Iris pigment epithelial cell (primary cell): ENCODE results near the gene TEAD2.
A peak's percentile ranks its signal among the peaks of the same experiment; 100 is the strongest.
"Not testable (repeated sequence)": the region's sequence is repeated elsewhere in the genome, so short reads cannot be mapped to it uniquely, and the experiment has no call there.

Experiments
- DNase-seq: peaks from one replicate; pipeline ENCODE4 v3.0.0-alpha.2; 2011; ENCODE audit warnings: low read depth

The TEAD2 gene

GRCh38 chr19:49331616-49332055 lies 30.6 kb downstream of the TEAD2 start:
- peak; percentile 85 for DNase-seq

DNA sequence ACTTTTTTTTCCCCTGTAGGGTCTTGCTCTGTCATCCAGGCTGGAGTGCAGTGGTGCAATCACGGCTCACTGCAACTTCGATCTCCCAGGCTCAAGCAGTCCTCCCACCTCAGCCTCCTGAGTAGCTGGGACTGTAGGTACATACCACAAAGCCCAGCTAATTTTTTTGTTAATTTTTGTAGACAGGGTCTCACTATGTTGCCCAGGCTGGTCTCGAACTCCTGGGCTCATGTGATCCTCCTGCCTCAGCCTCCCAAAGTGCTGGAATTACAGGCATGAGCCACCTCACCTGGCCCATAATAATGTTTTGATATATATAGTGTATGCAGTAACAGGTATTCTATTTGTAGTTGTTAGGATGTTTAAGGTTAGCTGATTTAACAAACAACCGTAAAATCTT lies 31.0 kb downstream of the TEAD2 start:
- not testable (repeated sequence) for DNase-seq

DNA sequence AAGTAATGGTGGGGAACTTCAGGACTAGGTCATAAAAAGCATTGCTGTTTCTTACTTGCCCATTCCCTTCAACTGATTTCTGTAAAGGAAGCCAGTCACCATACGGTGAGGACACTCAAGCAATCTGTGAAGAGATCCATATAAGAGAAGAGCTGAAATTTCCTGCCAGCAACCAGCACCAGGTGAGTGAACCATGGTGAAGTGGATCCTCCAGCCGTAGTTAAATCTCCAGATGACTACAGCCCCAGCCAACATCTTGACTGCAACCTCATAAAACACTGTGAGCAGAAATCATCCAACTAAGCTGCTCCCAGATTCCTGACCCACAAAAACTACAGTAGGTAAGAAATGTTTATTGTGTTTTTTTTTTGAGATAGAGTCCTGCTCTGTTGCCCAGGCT lies 33.5 kb downstream of the TEAD2 start:
- no peak for DNase-seq

- peak; percentile 45 for DNase-seq
These were observed 34.2 kb downstream of the TEAD2 start for GRCh38 chr19:49327878-49328544.

DNA sequence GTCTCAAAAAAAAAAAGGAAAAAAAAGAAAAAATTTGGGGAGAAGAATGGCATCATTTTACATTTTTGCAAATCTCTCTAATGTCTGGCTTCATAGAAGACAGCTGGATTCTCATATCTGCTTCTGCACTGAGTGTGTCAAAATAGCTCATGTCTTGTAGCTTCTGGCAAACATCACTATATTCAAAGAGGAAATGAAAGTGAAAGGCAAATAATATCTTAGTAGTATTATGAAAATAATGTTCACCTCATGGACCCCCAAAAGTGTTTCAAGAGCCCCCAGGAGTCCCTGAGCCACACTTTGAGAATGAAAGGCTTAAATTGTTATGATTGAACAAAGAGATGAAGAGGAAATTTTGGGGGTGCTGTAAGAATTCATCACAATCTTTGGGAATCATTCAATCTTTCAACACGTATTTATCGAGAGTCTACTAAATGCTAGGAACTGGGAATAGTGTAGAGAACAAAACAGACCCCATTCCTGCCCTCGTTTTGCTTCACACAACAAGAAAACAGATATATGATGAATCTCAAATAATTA lies 36.0 kb downstream of the TEAD2 start:
- DNase-seq: no peak

DNA sequence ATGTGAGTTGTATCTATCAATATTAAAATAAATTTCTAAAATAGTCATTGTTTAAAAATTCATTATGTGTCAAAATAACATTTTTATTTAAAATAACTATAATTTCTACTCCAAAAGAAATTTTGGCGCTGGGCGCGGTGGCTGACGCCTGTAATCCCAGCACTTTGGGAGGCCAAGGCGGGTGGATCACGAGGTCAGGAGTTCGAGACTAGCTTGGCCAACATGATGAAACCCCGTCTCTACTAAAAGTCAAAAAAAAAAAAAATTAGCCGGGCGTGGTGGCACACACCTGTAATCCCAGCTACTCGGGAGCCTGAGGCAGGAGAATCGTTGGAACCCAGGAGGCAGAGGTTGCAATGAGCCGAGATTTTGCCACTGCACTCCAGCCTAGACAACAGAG lies 36.5 kb downstream of the TEAD2 start:
- not testable (repeated sequence) for DNase-seq

- DNase-seq: no peak
These were observed 37.2 kb downstream of the TEAD2 start, which contains the start of gene SLC6A16 for GRCh38 chr19:49324801-49325576. Gene SLC6A16, minus strand, starts transcription at chr19:49325191. Its CDS starts 13,844 bp downstream, at chr19:49311347.

DNA sequence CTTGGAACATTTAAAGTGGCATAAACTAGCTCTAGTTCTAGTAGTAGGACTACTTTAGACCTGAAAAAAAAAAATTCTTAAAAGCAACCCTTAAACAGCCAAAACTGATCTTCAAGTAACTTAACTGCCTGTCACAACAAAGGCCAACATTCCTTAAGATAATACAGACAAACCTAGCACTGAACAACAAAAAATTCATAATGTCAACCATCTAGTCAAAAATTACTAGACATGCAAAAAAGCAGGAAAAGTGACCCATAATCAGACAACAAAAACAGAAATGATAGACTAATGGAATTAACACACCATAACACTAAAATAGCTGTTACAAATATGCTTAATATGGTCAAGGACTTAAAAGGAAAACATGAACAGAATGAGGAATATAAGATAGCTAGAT lies 43.9 kb downstream of the TEAD2 start:
- DNase-seq: no peak

GRCh38 chr19:49316284-49316683 lies 45.9 kb downstream of the TEAD2 start:
- no peak for DNase-seq

DNA sequence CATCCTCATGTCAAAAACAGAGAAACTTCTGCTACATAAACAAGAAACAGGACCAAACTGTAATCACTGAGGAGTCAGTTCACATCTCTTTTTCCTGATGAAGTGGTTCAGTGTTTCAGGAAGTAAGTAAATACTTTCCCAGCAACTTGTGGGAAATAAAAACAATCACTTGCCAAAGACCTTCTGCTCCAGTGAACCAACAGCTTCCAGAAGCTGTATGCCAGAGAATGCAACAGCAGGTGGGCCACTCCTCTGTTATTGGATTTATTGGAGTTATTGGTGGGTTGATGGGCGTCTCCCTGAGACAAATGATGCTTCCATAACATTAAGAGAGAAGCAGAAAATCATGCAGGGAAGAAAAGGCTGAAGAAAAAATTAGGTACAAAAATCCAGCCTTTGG lies 47.1 kb downstream of the TEAD2 start:
- DNase-seq: no peak

- DNase-seq: no peak
These were observed 53.1 kb downstream of the TEAD2 start for GRCh38 chr19:49309087-49309486.

DNA sequence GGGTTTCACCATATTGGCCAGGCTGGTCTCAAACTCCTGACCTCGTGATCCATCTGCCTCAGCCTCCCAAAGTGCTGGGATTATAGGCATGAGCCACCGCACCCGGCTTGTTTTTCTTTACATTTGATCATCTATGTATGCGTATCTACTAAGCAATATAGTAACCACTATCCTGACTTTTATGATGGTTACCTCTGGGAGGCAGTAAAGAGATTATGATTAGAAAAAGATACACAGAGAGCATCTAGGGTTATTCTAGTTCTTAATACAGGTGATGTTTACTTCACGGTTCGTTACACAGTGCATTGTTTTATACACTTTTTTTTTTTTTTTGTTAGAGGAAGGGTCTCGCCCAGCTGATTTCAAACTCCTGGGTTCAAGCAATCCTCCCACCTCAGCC lies 55.5 kb downstream of the TEAD2 start:
- not testable (repeated sequence) for DNase-seq

DNA sequence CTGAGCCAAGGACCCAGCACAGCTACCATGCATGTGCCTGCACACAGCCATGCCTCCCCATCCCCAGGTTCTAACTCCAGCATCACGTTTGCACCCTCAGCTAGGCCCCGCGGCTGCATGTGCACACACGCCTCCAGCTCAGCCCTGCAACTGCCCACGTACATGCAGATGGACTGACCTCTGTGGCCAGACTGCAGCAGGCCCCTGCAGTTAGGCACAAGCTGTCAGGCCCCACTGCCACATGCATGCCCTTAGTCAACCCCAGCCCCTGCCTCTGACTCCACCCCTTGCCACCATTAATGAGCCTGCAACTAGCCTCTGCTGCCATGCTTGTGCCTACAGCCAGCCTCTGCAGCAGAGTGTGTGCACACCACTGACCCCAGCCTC lies 60.4 kb downstream of the TEAD2 start:
- no peak for DNase-seq

- peak; percentile 62 for DNase-seq
These were observed 60.9 kb downstream of the TEAD2 start for GRCh38 chr19:49301165-49301865.

GRCh38 chr19:49298653-49299052 lies 63.6 kb downstream of the TEAD2 start:
- not testable (repeated sequence) for DNase-seq

GRCh38 chr19:49297403-49297802 lies 64.8 kb downstream of the TEAD2 start:
- DNase-seq: peak; percentile 64

DNA sequence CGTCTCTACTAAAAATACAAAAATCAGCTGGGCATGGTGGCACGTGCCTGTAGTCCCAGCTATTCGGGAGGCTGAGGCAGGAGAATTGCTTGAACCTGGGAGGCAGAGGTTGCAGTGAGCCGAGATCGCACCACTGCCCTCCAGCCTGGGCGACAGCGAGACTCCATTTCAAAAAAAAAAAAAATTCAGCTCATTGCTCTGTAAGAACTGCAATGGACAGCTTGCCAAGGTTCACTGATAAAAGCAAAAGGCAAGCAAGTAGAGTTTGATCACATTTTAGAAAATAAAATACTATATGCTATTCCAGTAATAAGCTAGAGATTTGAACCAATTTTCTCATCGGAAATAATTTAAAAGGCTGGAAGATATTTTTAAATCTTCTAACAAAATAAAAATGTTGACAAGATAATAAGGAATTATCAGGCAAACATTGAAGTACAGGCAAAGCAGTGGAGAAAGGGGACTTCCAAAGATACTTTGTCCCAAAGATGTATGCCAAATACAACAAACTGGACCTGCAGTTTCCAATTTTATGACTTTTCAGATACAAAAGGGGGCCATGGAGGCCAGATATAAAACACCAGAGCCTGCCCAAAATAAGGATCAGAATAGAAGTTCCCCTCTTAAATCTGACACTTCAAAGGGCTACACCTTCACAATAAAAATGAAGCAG lies 66.9 kb downstream of the TEAD2 start:
- DNase-seq: no peak

- no peak for DNase-seq
These were observed 67.8 kb downstream of the TEAD2 start for GRCh38 chr19:49294401-49294800.
